ENCODE results near the gene ATG9A.

ATG9A gene

DNA sequence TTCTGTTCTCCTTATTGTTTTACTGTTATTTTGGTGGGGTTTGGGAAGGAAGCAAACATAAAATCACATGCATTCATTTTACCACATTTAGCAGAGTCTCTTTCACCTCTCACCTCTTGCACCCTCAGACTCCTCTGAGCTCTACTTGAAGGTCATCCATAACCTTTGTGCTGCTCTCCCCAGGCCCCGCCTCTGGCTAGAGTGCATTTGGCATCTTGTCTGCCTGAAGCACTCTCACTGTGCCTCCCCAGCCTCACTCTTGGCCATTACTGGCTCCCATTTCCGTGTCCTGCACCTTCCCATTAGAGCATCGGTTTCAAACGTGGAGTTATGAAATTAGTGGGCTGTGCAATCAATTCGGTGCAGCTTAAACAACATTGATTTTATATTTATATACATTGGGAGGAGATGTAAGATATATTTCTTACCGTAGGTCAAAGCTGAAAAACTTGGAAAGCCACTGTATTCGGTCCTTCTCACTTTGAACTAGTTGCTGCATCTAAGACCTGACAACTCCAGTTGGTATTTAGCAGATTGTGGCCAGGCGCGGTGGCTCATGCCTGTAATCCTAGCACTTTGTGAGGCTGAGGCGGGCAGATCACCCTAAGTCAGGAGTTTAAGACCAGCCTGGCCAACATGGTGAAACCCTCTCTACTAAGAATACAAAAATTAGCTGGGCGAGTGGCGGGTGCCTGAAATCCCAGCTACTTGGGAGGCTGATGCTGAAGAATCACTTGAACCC, 29.8 kb downstream of the ATG9A start:
- Histone ChIP-seq H3K36me3 (ENCODE audit: control insufficient read depth, insufficient read depth, low read length, severe bottlenecking) (no peaks in the 10 kb centered on the region), H3K4me1 (ENCODE audit: control insufficient read depth, insufficient read depth, low read length) (peaks cover 6% of the 10 kb centered on the region), H3K9ac (ENCODE audit: low read length) (no peak overlapping the region), H3K4me3 (ENCODE audit: low read length) (no peak overlapping the region), H3K9me3 (ENCODE audit: control insufficient read depth, low read length) (no peaks in the 10 kb centered on the region), H3K27me3 (replicated peaks; ENCODE audit: control insufficient read depth, insufficient read depth, low read length) (peaks cover 8% of the 10 kb centered on the region)
- no peak for DNase-seq (ENCODE audit: low read depth)

DNA sequence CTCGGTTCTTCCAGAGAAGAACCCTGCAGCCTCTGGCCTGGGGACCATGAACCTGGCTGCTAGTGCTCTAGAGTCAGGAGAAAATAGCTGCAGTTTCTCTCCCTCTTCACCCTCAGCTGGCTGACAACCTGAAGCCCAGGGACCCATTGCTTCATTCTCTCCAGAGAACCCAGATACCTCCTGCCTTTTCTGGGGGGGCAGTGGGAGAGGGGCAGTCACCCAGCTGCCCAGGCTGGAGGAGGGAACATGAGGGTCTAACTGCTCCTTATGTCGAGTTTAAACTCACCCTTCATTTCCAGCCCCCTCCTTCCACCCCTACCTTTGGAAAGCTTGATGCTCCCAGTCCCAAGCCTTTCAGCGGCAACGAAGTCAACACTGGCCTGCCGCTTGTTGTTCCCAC, 30.5 kb downstream of the ATG9A start:
- DNase-seq (ENCODE audit: low read depth): no peak
- H3K36me3 ChIP-seq (ENCODE audit: control insufficient read depth, insufficient read depth, low read length, severe bottlenecking): no peaks in the 10 kb centered on the region
- H3K4me1 ChIP-seq (ENCODE audit: control insufficient read depth, insufficient read depth, low read length): peaks cover 6% of the 10 kb centered on the region
- H3K9ac ChIP-seq (ENCODE audit: low read length): no peak overlapping the region
- no peak overlapping the region for H3K4me3 ChIP-seq (ENCODE audit: low read length)
- H3K27me3 ChIP-seq (replicated peaks; ENCODE audit: control insufficient read depth, insufficient read depth, low read length): peaks cover 8% of the 10 kb centered on the region
- H3K9me3 ChIP-seq (ENCODE audit: control insufficient read depth, low read length): no peaks in the 10 kb centered on the region

DNA sequence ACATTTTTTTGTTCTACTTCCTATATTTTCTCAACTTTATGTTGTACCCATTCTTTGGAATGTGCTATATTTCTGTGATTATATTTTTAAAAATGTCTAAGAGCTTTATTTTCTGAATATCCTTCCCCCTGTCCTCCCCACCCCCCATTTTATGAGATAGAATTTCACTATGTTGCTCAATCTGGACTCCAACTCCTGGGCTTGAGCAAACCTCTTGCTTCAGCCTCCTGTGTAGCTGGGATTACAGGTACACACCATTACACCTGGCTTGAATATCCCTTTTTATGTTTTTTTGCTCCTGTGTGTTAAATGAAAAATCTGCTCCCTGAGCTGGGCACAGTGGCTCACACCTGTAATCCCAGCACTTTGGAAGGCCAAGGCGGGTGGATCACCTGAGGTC, 32.0 kb downstream of the ATG9A start:
- H3K9ac ChIP-seq (ENCODE audit: low read length): no peak overlapping the region
- DNase-seq (ENCODE audit: low read depth): no peak
- H3K27me3 ChIP-seq (replicated peaks; ENCODE audit: control insufficient read depth, insufficient read depth, low read length): peaks cover 8% of the 10 kb centered on the region
- H3K4me1 ChIP-seq (ENCODE audit: control insufficient read depth, insufficient read depth, low read length): peaks cover 6% of the 10 kb centered on the region
- no peaks in the 10 kb centered on the region for H3K36me3 ChIP-seq (ENCODE audit: control insufficient read depth, insufficient read depth, low read length, severe bottlenecking)
- H3K4me3 ChIP-seq (ENCODE audit: low read length): no peak overlapping the region
- H3K9me3 ChIP-seq (ENCODE audit: control insufficient read depth, low read length): no peaks in the 10 kb centered on the region

GRCh38 chr2:219186754-219187456, 42.5 kb downstream of the ATG9A start:
- Histone ChIP-seq H3K4me3 (ENCODE audit: low read length) (no peak overlapping the region), H3K27me3 (replicated peaks; ENCODE audit: control insufficient read depth, insufficient read depth, low read length) (no peaks in the 10 kb centered on the region), H3K4me1 (ENCODE audit: control insufficient read depth, insufficient read depth, low read length) (no peaks in the 10 kb centered on the region), H3K9me3 (ENCODE audit: control insufficient read depth, low read length) (no peaks in the 10 kb centered on the region), H3K9ac (ENCODE audit: low read length) (no peak overlapping the region), H3K36me3 (ENCODE audit: control insufficient read depth, insufficient read depth, low read length, severe bottlenecking) (peaks cover 35% of the 10 kb centered on the region)
- no peak for DNase-seq (ENCODE audit: low read depth)

- Histone ChIP-seq H3K4me1 (ENCODE audit: control insufficient read depth, insufficient read depth, low read length) (peaks cover 6% of the 10 kb centered on the region), H3K36me3 (ENCODE audit: control insufficient read depth, insufficient read depth, low read length, severe bottlenecking) (peaks cover 56% of the 10 kb centered on the region)
Observed at GRCh38 chr2:219184121-219184520, 45.3 kb downstream of the ATG9A start.

GRCh38 chr2:219183151-219183772, 46.2 kb downstream of the ATG9A start:
- H3K4me3 ChIP-seq (ENCODE audit: low read length): no peak overlapping the region
- H3K36me3 ChIP-seq (ENCODE audit: control insufficient read depth, insufficient read depth, low read length, severe bottlenecking): peaks cover 56% of the 10 kb centered on the region
- H3K9ac ChIP-seq (ENCODE audit: low read length): no peak overlapping the region
- no peaks in the 10 kb centered on the region for H3K9me3 ChIP-seq (ENCODE audit: control insufficient read depth, low read length)
- H3K4me1 ChIP-seq (ENCODE audit: control insufficient read depth, insufficient read depth, low read length): peaks cover 11% of the 10 kb centered on the region
- no peaks in the 10 kb centered on the region for H3K27me3 ChIP-seq (replicated peaks; ENCODE audit: control insufficient read depth, insufficient read depth, low read length)
- DNase-seq (ENCODE audit: low read depth): no peak

More at GRCh38 chr2:219184121-219184520, 45.3 kb downstream of the ATG9A start:
- no peak for DNase-seq (ENCODE audit: low read depth)
- no peaks in the 10 kb centered on the region for H3K9me3 ChIP-seq (ENCODE audit: control insufficient read depth, low read length)
- H3K4me3 ChIP-seq (ENCODE audit: low read length): no peak overlapping the region
- H3K9ac ChIP-seq (ENCODE audit: low read length): no peak overlapping the region
- no peaks in the 10 kb centered on the region for H3K27me3 ChIP-seq (replicated peaks; ENCODE audit: control insufficient read depth, insufficient read depth, low read length)

GRCh38 chr2:219182331-219183150, 46.9 kb downstream of the ATG9A start:
- Histone ChIP-seq H3K36me3 (ENCODE audit: control insufficient read depth, insufficient read depth, low read length, severe bottlenecking) (peaks cover 56% of the 10 kb centered on the region), H3K9ac (ENCODE audit: low read length) (no peak overlapping the region), H3K27me3 (replicated peaks; ENCODE audit: control insufficient read depth, insufficient read depth, low read length) (no peaks in the 10 kb centered on the region), H3K4me3 (ENCODE audit: low read length) (no peak overlapping the region), H3K4me1 (ENCODE audit: control insufficient read depth, insufficient read depth, low read length) (peaks cover 11% of the 10 kb centered on the region), H3K9me3 (ENCODE audit: control insufficient read depth, low read length) (no peaks in the 10 kb centered on the region)
- DNase-seq (ENCODE audit: low read depth): no peak

- Histone ChIP-seq H3K9me3 (ENCODE audit: control insufficient read depth, low read length) (no peaks in the 10 kb centered on the region), H3K9ac (ENCODE audit: low read length) (no peak overlapping the region), H3K36me3 (ENCODE audit: control insufficient read depth, insufficient read depth, low read length, severe bottlenecking) (peaks cover 56% of the 10 kb centered on the region), H3K27me3 (replicated peaks; ENCODE audit: control insufficient read depth, insufficient read depth, low read length) (no peaks in the 10 kb centered on the region), H3K4me1 (ENCODE audit: control insufficient read depth, insufficient read depth, low read length) (peaks cover 17% of the 10 kb centered on the region), H3K4me3 (ENCODE audit: low read length) (no peak overlapping the region)
- DNase-seq (ENCODE audit: low read depth): no peak
Observed at GRCh38 chr2:219181531-219181930, 47.9 kb downstream of the ATG9A start.

GRCh38 chr2:219180961-219181360, 48.5 kb downstream of the ATG9A start:
- Histone ChIP-seq H3K36me3 (ENCODE audit: control insufficient read depth, insufficient read depth, low read length, severe bottlenecking) (peaks cover 56% of the 10 kb centered on the region), H3K4me1 (ENCODE audit: control insufficient read depth, insufficient read depth, low read length) (peaks cover 19% of the 10 kb centered on the region), H3K27me3 (replicated peaks; ENCODE audit: control insufficient read depth, insufficient read depth, low read length) (no peaks in the 10 kb centered on the region), H3K9me3 (ENCODE audit: control insufficient read depth, low read length) (no peaks in the 10 kb centered on the region), H3K4me3 (ENCODE audit: low read length) (no peak overlapping the region), H3K9ac (ENCODE audit: low read length) (no peak overlapping the region)
- DNase-seq (ENCODE audit: low read depth): no peak

GRCh38 chr2:219179601-219180465, 49.6 kb downstream of the ATG9A start:
- DNase-seq (ENCODE audit: low read depth): no peak
- peak overlapping the region; percentile 99 for H3K9ac ChIP-seq (ENCODE audit: low read length)
- no peaks in the 10 kb centered on the region for H3K9me3 ChIP-seq (ENCODE audit: control insufficient read depth, low read length)
- H3K27me3 ChIP-seq (replicated peaks; ENCODE audit: control insufficient read depth, insufficient read depth, low read length): no peaks in the 10 kb centered on the region
- peaks cover 51% of the 10 kb centered on the region for H3K36me3 ChIP-seq (ENCODE audit: control insufficient read depth, insufficient read depth, low read length, severe bottlenecking)
- peaks cover 28% of the 10 kb centered on the region for H3K4me1 ChIP-seq (ENCODE audit: control insufficient read depth, insufficient read depth, low read length)
- H3K4me3 ChIP-seq (ENCODE audit: low read length): peak overlapping the region; percentile 83

All from adipocyte (in vitro differentiated cells).